Ishikawa (cell line): ENCODE results near the gene ATXN7.

Source experiments
- EGR1 ChIP-seq: IDR thresholded peaks from 2 replicates; pipeline ENCODE4 v1.6.1; 2012
- REST ChIP-seq: IDR thresholded peaks from 2 replicates; pipeline ENCODE4 v1.6.1; 2012; ENCODE audit warnings: low read depth, mild to moderate bottlenecking

GRCh38 chr3:64003589-64003988 lies 139.9 kb downstream of the ATXN7 start:
- TF ChIP-seq EGR1 (no peak), REST (no peak)
